HL-60 (cell line): ENCODE results near the gene COLEC12.

Source experiments
- DNase-seq, 2 experiments: peaks; one replicate each; pipeline ENCODE4 v3.0.0-alpha.2; 2010 to 2020; ENCODE audit warnings: low read depth in 1 of 2, low spot score in 1 of 2
- H3K27ac ChIP-seq: fragments of 250-450 bp; sonication (Bioruptor Pico); replicated peaks from 2 replicates; pipeline ENCODE4 v1.5.1; 2020; ENCODE audit warnings: mild to moderate bottlenecking, moderate library complexity
- H3K27me3 ChIP-seq: fragments of 250-450 bp; sonication (Bioruptor Pico); 2 replicates; pipeline ENCODE4 v1.5.1; 2021; ENCODE audit warnings: mild to moderate bottlenecking, moderate library complexity; ENCODE audit not compliant: insufficient read depth, poor library complexity, severe bottlenecking
- H3K4me3 ChIP-seq: replicated peaks from 2 replicates; pipeline ENCODE4 v1.5.1; 2011; ENCODE audit warnings: mild to moderate bottlenecking, control low read depth, low read length; ENCODE audit not compliant: insufficient read depth
- CTCF ChIP-seq: IDR thresholded peaks from one replicate; pipeline ENCODE4 v1.5.1; 2011; ENCODE audit warnings: low read length, control low read depth, inconsistent platforms; ENCODE audit not compliant: insufficient read depth
- GABPA ChIP-seq: IDR thresholded peaks from 2 replicates; pipeline ENCODE4 v1.6.1; 2012; ENCODE audit warnings: low read depth
- POLR2AphosphoS5 ChIP-seq: IDR thresholded peaks from 2 replicates; pipeline ENCODE4 v1.6.1; 2012; ENCODE audit warnings: low read depth
- REST ChIP-seq: IDR thresholded peaks from 2 replicates; pipeline ENCODE4 v1.6.1; 2012; ENCODE audit warnings: low read depth; ENCODE audit not compliant: insufficient replicate concordance
- SPI1 ChIP-seq: IDR thresholded peaks from 2 replicates; pipeline ENCODE4 v1.6.1; 2012; ENCODE audit warnings: low read depth, mild to moderate bottlenecking, borderline replicate concordance

Gene COLEC12

GRCh38 chr18:371609-371982, 128.9 kb downstream of the COLEC12 start:
- Histone ChIP-seq H3K27me3 (no peaks in the 10 kb centered on the region), H3K4me3 (no peak overlapping the region), H3K27ac (no peak overlapping the region)
- DNase-seq = no peak
- TF ChIP-seq POLR2AphosphoS5 (no peak), CTCF (no peak), REST (no peak), GABPA (no peak), SPI1 (no peak)

- TF ChIP-seq GABPA (no peak), SPI1 (no peak), POLR2AphosphoS5 (no peak), CTCF (no peak), REST (no peak)
- DNase-seq = no peak
- H3K27ac ChIP-seq = no peak overlapping the region
- no peak overlapping the region for H3K4me3 ChIP-seq
- H3K27me3 ChIP-seq = no peaks in the 10 kb centered on the region
Observed at GRCh38 chr18:370751-371608, 129.5 kb downstream of the COLEC12 start.

- TF ChIP-seq SPI1 = no peak
- DNase-seq = no peak
- Histone ChIP-seq H3K27me3 (no peaks in the 10 kb centered on the region), H3K27ac (no peak overlapping the region), H3K4me3 (no peak overlapping the region)
Observed at GRCh38 chr18:369224-370015, 131.1 kb downstream of the COLEC12 start.

- Histone ChIP-seq H3K27me3 (no peaks in the 10 kb centered on the region), H3K27ac (no peak overlapping the region), H3K4me3 (no peak overlapping the region)
- no peak for TF ChIP-seq POLR2AphosphoS5
- TF ChIP-seq SPI1 = no peak
- TF ChIP-seq GABPA = no peak
- no peak for TF ChIP-seq REST
- no peak for TF ChIP-seq CTCF
- no peak for DNase-seq
Observed at GRCh38 chr18:366466-367061, 133.9 kb downstream of the COLEC12 start.
